Transverse colon (tissue), 4 donors: Measurements from ENCODE around the gene PRPF40A. TPM values are rescaled to one million over a fixed set of nuclear protein-coding genes. Genes with fewer than 3 reads are reported as not detected.

ENCODE experiments used
- DNase-seq: peaks from one replicate; pipeline ENCODE4 v3.0.0-alpha.2; 2019
- H3K27ac ChIP-seq, 4 donors: fragments of 200-600 bp; sonication (generic); 2 replicates each; pipeline ENCODE4 v1.5.1; 2016 to 2018; ENCODE audit warnings: inconsistent platforms in 4 of 4
- H3K27me3 ChIP-seq: fragments of 200-600 bp; sonication (generic); 2 replicates; pipeline ENCODE4 v1.5.1; 2017; ENCODE audit warnings: inconsistent platforms
- H3K36me3 ChIP-seq, 4 donors: fragments of 200-600 bp; sonication (generic); 2 replicates each; pipeline ENCODE4 v1.5.1; 2017 to 2019; ENCODE audit warnings: inconsistent platforms in 4 of 4
- H3K4me1 ChIP-seq, 4 donors: fragments of 200-600 bp; sonication (generic); 2 replicates each; pipeline ENCODE4 v1.5.1; 2017 to 2020; ENCODE audit warnings: inconsistent platforms in 4 of 4
- H3K4me3 ChIP-seq, 4 donors: fragments of 200-600 bp; sonication (generic); 1 replicate in 1 of 4; 2 replicates in 3 of 4; pipeline versions ENCODE4 v1.5.1 to v1.6.1; 2017 to 2019; ENCODE audit warnings: inconsistent platforms in 4 of 4
- H3K9me3 ChIP-seq, 2 donors: fragments of 200-600 bp; sonication (generic); 2 replicates each; pipeline ENCODE4 v1.5.1; 2017 to 2019; ENCODE audit warnings: inconsistent platforms in 2 of 2
- EP300 ChIP-seq: sonication (generic); formaldehyde crosslinking; IDR thresholded peaks from one replicate; pipeline ENCODE4 v1.6.1; 2017; ENCODE audit warnings: antibody characterized with exemption, low read depth
- POLR2A ChIP-seq: fragments of 450-650 bp; IDR thresholded peaks from one replicate; pipeline ENCODE4 v1.6.1; 2016; ENCODE audit warnings: antibody characterized with exemption, mild to moderate bottlenecking, moderate library complexity
- POLR2AphosphoS5 ChIP-seq, 3 donors: sonication (generic); formaldehyde crosslinking; IDR thresholded peaks; one replicate each; pipeline ENCODE4 v1.6.1; 2016; ENCODE audit warnings: antibody characterized with exemption in 3 of 3
- WGBS, 2 donors: methylation state at CpG; one replicate each; pipeline ENCODE4 v1.1.5; 2018; ENCODE audit warnings: low coverage in 1 of 2; 5-methylcytosine and 5-hydroxymethylcytosine counted together
- in situ Hi-C, 4 donors: fragments of 200-750 bp; cut with MboI; loops; one replicate each; pipeline versions ENCODE4 v1.15.0 to v1.15.1; 2017; ENCODE audit warnings: low sequenced_read_pairs in 3 of 4, low pct_ligation_motif_present in 1 of 4, low pct_unique_long_range_greater_than_20kb in 1 of 4
- intact Hi-C: fragments of 100-400 bp; cut with DNase I; formaldehyde crosslinking; loops from one replicate; pipeline ENCODE4 v1.15.1; 2023; ENCODE audit warnings: low total_unique reads
- total RNA-seq, 4 donors: library from RNA; depleted of rRNA; stranded (reverse); fragments of >200 nt; gene quantifications; one replicate each; pipeline ENCODE4 v1.1.0, GENCODE V29; 2016
- TF ChIP-seq, protein P1 (sequence below), 5 experiments: fragments of 200-600 bp in 3 of 5; fragments of 450-650 bp in 2 of 5; sonication (generic) in 3 of 5; IDR thresholded peaks; 1 replicate in 2 of 5; 2 replicates in 3 of 5; pipeline ENCODE4 v1.5.1; 2016 to 2017; ENCODE audit warnings: antibody characterized with exemption in 5 of 5, inconsistent platforms in 3 of 5, mild to moderate bottlenecking in 2 of 5, moderate library complexity in 1 of 5

PRPF40A gene
- total RNA-seq, 4 donors from 2014 or later: 21.7 to 124 (median 104) TPM

DNA sequence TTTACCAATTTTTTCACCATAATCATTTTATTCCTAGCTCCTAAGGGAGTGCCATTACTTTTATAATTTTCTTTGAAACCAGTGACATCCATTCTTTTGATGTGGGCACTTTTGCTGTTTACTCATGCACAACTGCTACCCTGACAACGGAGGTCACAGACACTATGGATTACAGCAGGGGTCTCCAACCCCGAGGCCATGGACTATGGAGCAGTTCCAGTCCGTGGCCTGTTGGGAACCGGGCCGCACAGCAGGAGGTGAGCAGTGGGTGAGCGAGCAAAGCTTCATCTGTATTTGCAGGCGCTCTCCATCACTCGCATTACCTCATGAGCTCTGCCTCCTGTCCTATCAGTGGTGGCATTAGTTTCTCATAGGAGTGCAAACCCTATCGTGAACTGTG is 34.6 kb downstream of the PRPF40A start:
- DNase-seq: no peak
- no peak overlapping the region for H3K4me3 ChIP-seq
- intact Hi-C loops (no loop called here), in situ Hi-C loops (loop anchor here in 1 of 4 donors (25.0 kb wide), 1 partner anchor 1220 kb away; no protein-coding TSS in a partner anchor)
- peaks cover 0 to 27% (median 9%) of the 10 kb centered on the region in 4 donors for H3K36me3 ChIP-seq
- no peaks in the 10 kb centered on the region for H3K27me3 ChIP-seq
- no peaks in the 10 kb centered on the region for H3K9me3 ChIP-seq
- no peak overlapping the region for H3K27ac ChIP-seq
- WGBS, 2 donors: 95 to 98% methylated on average over 4 to 9 of the region's 9 CpGs
- no peak for TF ChIP-seq POLR2AphosphoS5 (IDR thresholded peaks at IDR 0.05)
- no peak for TF ChIP-seq EP300
- TF ChIP-seq, protein P1, sequence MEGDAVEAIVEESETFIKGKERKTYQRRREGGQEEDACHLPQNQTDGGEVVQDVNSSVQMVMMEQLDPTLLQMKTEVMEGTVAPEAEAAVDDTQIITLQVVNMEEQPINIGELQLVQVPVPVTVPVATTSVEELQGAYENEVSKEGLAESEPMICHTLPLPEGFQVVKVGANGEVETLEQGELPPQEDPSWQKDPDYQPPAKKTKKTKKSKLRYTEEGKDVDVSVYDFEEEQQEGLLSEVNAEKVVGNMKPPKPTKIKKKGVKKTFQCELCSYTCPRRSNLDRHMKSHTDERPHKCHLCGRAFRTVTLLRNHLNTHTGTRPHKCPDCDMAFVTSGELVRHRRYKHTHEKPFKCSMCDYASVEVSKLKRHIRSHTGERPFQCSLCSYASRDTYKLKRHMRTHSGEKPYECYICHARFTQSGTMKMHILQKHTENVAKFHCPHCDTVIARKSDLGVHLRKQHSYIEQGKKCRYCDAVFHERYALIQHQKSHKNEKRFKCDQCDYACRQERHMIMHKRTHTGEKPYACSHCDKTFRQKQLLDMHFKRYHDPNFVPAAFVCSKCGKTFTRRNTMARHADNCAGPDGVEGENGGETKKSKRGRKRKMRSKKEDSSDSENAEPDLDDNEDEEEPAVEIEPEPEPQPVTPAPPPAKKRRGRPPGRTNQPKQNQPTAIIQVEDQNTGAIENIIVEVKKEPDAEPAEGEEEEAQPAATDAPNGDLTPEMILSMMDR (IDR thresholded peaks at IDR 0.05): no peak
- TF ChIP-seq POLR2A: no peak
- no peaks in the 10 kb centered on the region for H3K4me1 ChIP-seq

DNA sequence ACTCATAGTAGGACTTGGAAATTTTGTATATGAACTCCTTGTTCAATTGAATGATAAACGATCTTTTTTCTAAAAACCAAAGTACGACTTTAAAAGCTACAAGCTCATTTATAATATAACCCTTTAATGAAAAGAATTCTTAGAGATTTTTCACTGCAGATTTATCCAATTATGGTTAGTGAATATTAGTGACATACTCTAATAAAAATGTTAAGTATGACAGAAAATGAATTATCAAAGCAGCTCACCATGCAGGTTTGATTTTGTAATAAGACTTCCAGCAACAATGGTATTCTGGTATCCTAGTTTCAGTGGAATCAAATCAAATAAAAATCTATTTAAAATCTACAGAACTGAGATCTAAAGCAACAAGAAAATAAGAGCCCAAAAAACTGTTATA is 38.5 kb downstream of the PRPF40A start:
- H3K27ac ChIP-seq: no peak overlapping the region
- in situ Hi-C loops: loop anchor here in 1 of 4 donors (25.0 kb wide), 1 partner anchor 1217 kb away; no protein-coding TSS in a partner anchor
- no peaks in the 10 kb centered on the region for H3K9me3 ChIP-seq
- H3K27me3 ChIP-seq: no peaks in the 10 kb centered on the region
- no peaks in the 10 kb centered on the region for H3K4me1 ChIP-seq
- DNase-seq: no peak
- TF ChIP-seq POLR2A (no peak), POLR2AphosphoS5 (IDR thresholded peaks at IDR 0.05) (no peak), EP300 (no peak)
- TF ChIP-seq, protein P1 (IDR thresholded peaks at IDR 0.05): no peak
- WGBS, 2 donors: 87 to 96% methylated on average over 2 of the region's 2 CpGs
- no peak overlapping the region for H3K4me3 ChIP-seq
- peaks cover 0 to 60% (median 23%) of the 10 kb centered on the region in 4 donors for H3K36me3 ChIP-seq
- intact Hi-C loops: no loop called here

DNA sequence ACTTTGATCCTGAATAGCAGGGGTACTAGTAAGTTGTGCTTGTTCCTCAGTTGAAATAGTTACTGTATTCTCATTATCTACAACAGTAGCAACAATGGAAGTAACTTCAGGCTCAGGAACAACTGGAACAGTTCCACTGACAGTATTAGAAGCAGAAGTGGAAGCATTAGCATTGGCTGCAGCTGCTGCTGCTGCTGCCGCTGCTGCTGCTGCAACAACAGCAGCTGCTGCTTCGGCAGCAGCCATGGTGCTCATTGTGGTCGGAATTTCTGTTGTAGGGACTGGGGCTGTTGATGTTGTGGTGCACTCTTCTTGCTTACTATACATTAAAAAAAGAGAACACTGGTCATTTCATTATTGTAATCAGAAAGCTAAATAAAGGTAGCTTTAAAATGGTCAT is 40.8 kb downstream of the PRPF40A start:
- 87% methylated on average over 3 of the region's 3 CpGs; no CpG with 5 or more reads in 1 of the 2 donors for WGBS, 2 donors
- in situ Hi-C loops: loop anchor here in 1 of 4 donors (25.0 kb wide), 1 partner anchor 1214 kb away; no protein-coding TSS in a partner anchor
- Histone ChIP-seq H3K4me3 (no peak overlapping the region), H3K27me3 (no peaks in the 10 kb centered on the region), H3K27ac (no peak overlapping the region), H3K36me3 (peaks cover 0 to 83% (median 34%) of the 10 kb centered on the region in 4 donors), H3K9me3 (no peaks in the 10 kb centered on the region), H3K4me1 (no peaks in the 10 kb centered on the region)
- no peak for DNase-seq
- intact Hi-C loops: no loop called here
- TF ChIP-seq, protein P1 (IDR thresholded peaks at IDR 0.05): no peak
- TF ChIP-seq POLR2A: no peak
- TF ChIP-seq EP300: no peak
- no peak for TF ChIP-seq POLR2AphosphoS5 (IDR thresholded peaks at IDR 0.05)

DNA sequence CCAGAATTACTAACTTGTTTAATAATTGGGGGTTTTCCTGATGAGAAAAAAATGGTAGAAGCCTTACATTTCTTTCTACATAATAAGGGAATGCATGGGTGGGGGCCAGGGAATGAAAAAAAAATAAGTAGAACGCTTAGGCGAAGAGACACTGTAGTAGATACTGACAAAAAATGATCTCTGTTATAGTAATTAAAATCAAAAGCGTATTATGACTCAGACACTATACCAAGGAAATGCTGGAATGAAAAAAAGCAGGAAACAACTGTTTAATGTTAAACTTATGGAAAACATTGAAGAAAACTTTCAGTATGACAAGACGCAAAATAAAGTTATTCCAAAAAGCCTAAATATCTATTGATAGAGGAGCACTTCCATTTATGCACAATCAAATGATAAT is 42.9 kb downstream of the PRPF40A start:
- Histone ChIP-seq H3K4me3 (no peak overlapping the region), H3K36me3 (peaks cover 0 to 84% (median 40%) of the 10 kb centered on the region in 4 donors), H3K27ac (no peak overlapping the region), H3K27me3 (no peaks in the 10 kb centered on the region), H3K9me3 (no peaks in the 10 kb centered on the region), H3K4me1 (no peaks in the 10 kb centered on the region)
- in situ Hi-C loops: loop anchor here in 2 of 4 donors (25.0 kb wide), 1 partner anchor 1212 kb away; no protein-coding TSS in a partner anchor
- WGBS, 2 donors: 94 to 100% methylated on average over 4 of the region's 4 CpGs
- intact Hi-C loops: no loop called here
- TF ChIP-seq EP300 (no peak), POLR2AphosphoS5 (IDR thresholded peaks at IDR 0.05) (no peak), POLR2A (no peak)
- TF ChIP-seq, protein P1 (IDR thresholded peaks at IDR 0.05): no peak
- no peak for DNase-seq
